Left lung (tissue), 10 donors: ENCODE data around the gene HOMER2. TPM values are rescaled to one million over a fixed set of nuclear protein-coding genes. Genes with fewer than 3 reads are reported as not detected.
"Not testable (repeated sequence)": the region's sequence is repeated elsewhere in the genome, so short reads cannot be mapped to it uniquely, and the experiment has no call there.

Experiments
- ATAC-seq: fragments of 200-7000 bp; cut with Tn5 transposase; one replicate; pipeline ENCODE4 v1.9.1; 2020; ENCODE audit warnings: moderate library complexity
- DNase-seq, 4 donors: peaks; one replicate each; pipeline ENCODE4 v3.0.0-alpha.2; 2013 to 2020
- H3K27ac ChIP-seq, 2 donors: fragments of 200-600 bp; sonication (generic) in 1 of 2; one replicate each; pipeline versions ENCODE4 v1.5.0 to v1.8.0; 2020 to 2021
- H3K27me3 ChIP-seq, 2 donors: fragments of 200-600 bp; sonication (generic) in 1 of 2; one replicate each; pipeline versions ENCODE4 v1.5.0 to v1.8.0; 2020 to 2021
- H3K36me3 ChIP-seq, 2 donors: fragments of 200-600 bp; sonication (generic) in 1 of 2; one replicate each; pipeline versions ENCODE4 v1.5.0 to v1.8.0; 2020 to 2021
- H3K4me1 ChIP-seq, 2 donors: fragments of 200-600 bp; one replicate each; pipeline ENCODE4 v1.8.0; 2021
- H3K4me3 ChIP-seq, 2 donors: fragments of 200-600 bp; sonication (generic) in 1 of 2; one replicate each; pipeline versions ENCODE4 v1.5.0 to v1.8.0; 2020 to 2021; ENCODE audit warnings: mild to moderate bottlenecking in 1 of 2
- H3K9me3 ChIP-seq, 2 donors: fragments of 200-600 bp; sonication (generic) in 1 of 2; one replicate each; pipeline versions ENCODE4 v1.5.0 to v1.8.0; 2020 to 2021
- intact Hi-C, 2 donors: fragments of 100-400 bp; cut with DNase I; formaldehyde crosslinking; loops; one replicate each; pipeline versions ENCODE4 v1.11.2 to v1.14.2; 2022
- polyA plus RNA-seq, 6 donors: library from polyadenylated mRNA; unstranded; fragments of 120-200 nt; gene quantifications; one replicate each; pipeline ENCODE4 v1.2.1, GENCODE V29; 2013; ENCODE audit not compliant: insufficient read length in 6 of 6
- total RNA-seq, 2 donors: library from RNA; stranded (reverse); fragmentation: NEBNext Ultra II Directional; extraction: Animal tissue kit (Norgen Biotek cat#: 25700); gene quantifications; one replicate each; pipeline ENCODE4 v1.2.1, GENCODE V29; 2021
- TF ChIP-seq, protein P1 (sequence below), 2 donors: fragments of 200-600 bp; sonication (generic) in 1 of 2; IDR thresholded peaks; one replicate each; pipeline versions ENCODE4 v1.5.0 to v1.8.0; 2021; ENCODE audit warnings: antibody characterized with exemption in 2 of 2
- donor health status: DM: no; HTN: yes; CAD: no.
- donor health status: DM: no; HTN: no; CAD: no.

HOMER2 gene
- total and polyA plus RNA-seq, 8 donors: 17.3 to 22.4 (median 19.0) TPM

DNA sequence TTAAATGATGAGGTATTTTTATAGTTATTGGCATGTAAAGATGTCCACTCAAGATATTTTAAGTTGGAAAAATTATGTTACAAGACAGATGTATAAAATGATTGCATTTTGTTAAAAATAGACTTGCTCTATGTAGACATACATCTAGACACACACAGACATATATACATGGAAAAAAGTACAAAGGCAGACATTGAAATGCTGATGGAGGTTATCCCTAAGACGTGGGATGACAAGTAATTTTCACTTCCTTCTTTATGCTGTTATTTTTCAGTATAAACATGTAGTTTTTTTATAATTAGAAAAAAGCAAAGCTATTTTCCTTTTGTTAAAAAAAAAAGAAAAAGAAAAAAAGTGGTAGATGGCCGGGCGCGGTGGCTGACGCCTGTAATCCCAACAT lies 7.2 kb downstream of the HOMER2 start:
- TF ChIP-seq, protein P1, sequence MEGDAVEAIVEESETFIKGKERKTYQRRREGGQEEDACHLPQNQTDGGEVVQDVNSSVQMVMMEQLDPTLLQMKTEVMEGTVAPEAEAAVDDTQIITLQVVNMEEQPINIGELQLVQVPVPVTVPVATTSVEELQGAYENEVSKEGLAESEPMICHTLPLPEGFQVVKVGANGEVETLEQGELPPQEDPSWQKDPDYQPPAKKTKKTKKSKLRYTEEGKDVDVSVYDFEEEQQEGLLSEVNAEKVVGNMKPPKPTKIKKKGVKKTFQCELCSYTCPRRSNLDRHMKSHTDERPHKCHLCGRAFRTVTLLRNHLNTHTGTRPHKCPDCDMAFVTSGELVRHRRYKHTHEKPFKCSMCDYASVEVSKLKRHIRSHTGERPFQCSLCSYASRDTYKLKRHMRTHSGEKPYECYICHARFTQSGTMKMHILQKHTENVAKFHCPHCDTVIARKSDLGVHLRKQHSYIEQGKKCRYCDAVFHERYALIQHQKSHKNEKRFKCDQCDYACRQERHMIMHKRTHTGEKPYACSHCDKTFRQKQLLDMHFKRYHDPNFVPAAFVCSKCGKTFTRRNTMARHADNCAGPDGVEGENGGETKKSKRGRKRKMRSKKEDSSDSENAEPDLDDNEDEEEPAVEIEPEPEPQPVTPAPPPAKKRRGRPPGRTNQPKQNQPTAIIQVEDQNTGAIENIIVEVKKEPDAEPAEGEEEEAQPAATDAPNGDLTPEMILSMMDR (IDR thresholded peaks at IDR 0.05): no peak
- Histone ChIP-seq H3K27me3 (peaks cover 0 to 8% of the 10 kb centered on the region in 2 donors), H3K27ac (no peak overlapping the region), H3K9me3 (no peaks in the 10 kb centered on the region), H3K4me1 (no peaks in the 10 kb centered on the region), H3K36me3 (no peaks in the 10 kb centered on the region), H3K4me3 (no peak overlapping the region)
- ATAC-seq (no peak), DNase-seq (no peak)
- intact Hi-C loops: no loop called here

- DNase-seq (no peak), ATAC-seq (no peak)
- Histone ChIP-seq H3K27ac (no peak overlapping the region), H3K4me3 (no peak overlapping the region), H3K27me3 (peaks cover 0 to 3% of the 10 kb centered on the region in 2 donors), H3K36me3 (no peaks in the 10 kb centered on the region), H3K9me3 (no peaks in the 10 kb centered on the region), H3K4me1 (no peaks in the 10 kb centered on the region)
- TF ChIP-seq, protein P1 (IDR thresholded peaks at IDR 0.05): no peak
- intact Hi-C loops: no loop called here
Measured at GRCh38 chr15:82944821-82945220, 7.7 kb downstream of the HOMER2 start.

GRCh38 chr15:82944056-82944455 lies 8.5 kb downstream of the HOMER2 start:
- H3K4me1 ChIP-seq: no peaks in the 10 kb centered on the region
- intact Hi-C loops: no loop called here
- no peak overlapping the region for H3K4me3 ChIP-seq
- H3K9me3 ChIP-seq: no peaks in the 10 kb centered on the region
- TF ChIP-seq, protein P1 (IDR thresholded peaks at IDR 0.05): no peak
- ATAC-seq: no peak
- no peaks in the 10 kb centered on the region for H3K36me3 ChIP-seq
- H3K27ac ChIP-seq: no peak overlapping the region
- DNase-seq: no peak
- no peaks in the 10 kb centered on the region for H3K27me3 ChIP-seq

- H3K27me3 ChIP-seq: no peaks in the 10 kb centered on the region
- TF ChIP-seq, protein P1 (IDR thresholded peaks at IDR 0.05): no peak
- H3K9me3 ChIP-seq: no peaks in the 10 kb centered on the region
- H3K4me3 ChIP-seq: no peak overlapping the region
- no peak overlapping the region for H3K27ac ChIP-seq
- H3K36me3 ChIP-seq: no peaks in the 10 kb centered on the region
- intact Hi-C loops: no loop called here
- ATAC-seq (peak; percentile 9), DNase-seq (no peak)
- H3K4me1 ChIP-seq: no peaks in the 10 kb centered on the region
Measured at GRCh38 chr15:82943176-82943575, 9.3 kb downstream of the HOMER2 start.

- TF ChIP-seq, protein P1 (IDR thresholded peaks at IDR 0.05): no peak
- no peak overlapping the region for H3K4me3 ChIP-seq
- intact Hi-C loops: no loop called here
- H3K4me1 ChIP-seq: no peaks in the 10 kb centered on the region
- DNase-seq: peak in 3 of 4 donors; percentile 76 to 83 (median 79)
- no peaks in the 10 kb centered on the region for H3K9me3 ChIP-seq
- no peak overlapping the region for H3K27ac ChIP-seq
- ATAC-seq: peak; percentile 97
- no peaks in the 10 kb centered on the region for H3K36me3 ChIP-seq
- no peaks in the 10 kb centered on the region for H3K27me3 ChIP-seq
Measured at GRCh38 chr15:82942691-82943090, 9.8 kb downstream of the HOMER2 start.

DNA sequence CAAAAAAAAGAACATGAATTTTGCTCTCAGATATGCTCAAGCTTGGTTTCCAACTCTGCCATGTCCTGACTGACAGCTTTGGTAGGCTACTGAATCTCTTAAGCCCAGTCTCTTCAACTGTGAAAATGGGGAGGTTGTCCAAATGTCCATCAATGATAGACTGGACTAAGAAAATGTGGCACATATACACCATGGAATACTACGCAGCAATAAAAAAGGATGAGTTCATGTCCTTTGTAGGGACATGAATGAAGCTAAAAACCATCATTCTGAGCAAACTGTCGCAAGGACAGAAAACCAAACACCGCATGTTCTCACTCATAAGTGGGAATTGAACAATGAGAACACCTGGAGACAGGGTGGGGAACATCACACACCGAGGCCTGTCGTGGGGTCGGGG lies 12.8 kb downstream of the HOMER2 start:
- ATAC-seq, DNase-seq, H3K4me1 ChIP-seq, H3K9me3 ChIP-seq, H3K4me3 ChIP-seq, H3K27ac ChIP-seq, H3K36me3 ChIP-seq, H3K27me3 ChIP-seq, intact Hi-C loops: not testable (repeated sequence)
